ENCODE data around the gene BCL6.

BCL6 gene

GRCh38 chr3:187774185-187774789, 29.0 kb upstream of the BCL6 start:
- TF ChIP-seq CTCF (conservative IDR thresholded peaks at IDR 0.05; ENCODE audit: low read depth, low read length), result no peak
- no peaks in the 10 kb centered on the region for H3K36me3 ChIP-seq (ENCODE audit: insufficient read depth)
- H3K79me2 ChIP-seq (ENCODE audit: insufficient read depth, low read depth), result no peaks in the 10 kb centered on the region
- H3K27ac ChIP-seq, result no peak overlapping the region
- H3K4me2 ChIP-seq, result no peak overlapping the region
- H3K4me1 ChIP-seq (ENCODE audit: low read depth, poor library complexity, severe bottlenecking), result peaks cover 41% of the 10 kb centered on the region
- no peak overlapping the region for H3K9ac ChIP-seq
- H3K4me3 ChIP-seq (IDR thresholded peaks at IDR 0.05; ENCODE audit: insufficient read depth, low read depth, low read length), result no peak overlapping the region
- no peak overlapping the region for H2AFZ ChIP-seq (ENCODE audit: low read depth)
- no peaks in the 10 kb centered on the region for H3K27me3 ChIP-seq (ENCODE audit: insufficient read depth, low read depth)
- no peaks in the 10 kb centered on the region for H4K20me1 ChIP-seq (ENCODE audit: insufficient read depth)

GRCh38 chr3:187773233-187774184, 28.2 kb upstream of the BCL6 start:
- Histone ChIP-seq H3K9ac (no peak overlapping the region), H3K4me2 (no peak overlapping the region)

GRCh38 chr3:187770224-187770623, 25.0 kb upstream of the BCL6 start:
- no peaks in the 10 kb centered on the region for H4K20me1 ChIP-seq (ENCODE audit: insufficient read depth)
- H3K4me1 ChIP-seq (ENCODE audit: low read depth, poor library complexity, severe bottlenecking), result peaks cover 48% of the 10 kb centered on the region
- H3K27ac ChIP-seq, result peak overlapping the region; percentile 66; the same call in 1 of the 2 replicates
- no peaks in the 10 kb centered on the region for H3K27me3 ChIP-seq (ENCODE audit: insufficient read depth, low read depth)
- no peaks in the 10 kb centered on the region for H3K79me2 ChIP-seq (ENCODE audit: insufficient read depth, low read depth)
- H3K4me2 ChIP-seq, result peak overlapping the region; percentile 73
- no peak for TF ChIP-seq CTCF (conservative IDR thresholded peaks at IDR 0.05; ENCODE audit: low read depth, low read length)
- peak overlapping the region; percentile 67 for H3K4me3 ChIP-seq (IDR thresholded peaks at IDR 0.05; ENCODE audit: insufficient read depth, low read depth, low read length)
- no peak overlapping the region for H2AFZ ChIP-seq (ENCODE audit: low read depth)
- no peaks in the 10 kb centered on the region for H3K36me3 ChIP-seq (ENCODE audit: insufficient read depth)
- no peak overlapping the region for H3K9ac ChIP-seq

More at GRCh38 chr3:187773233-187774184, 28.2 kb upstream of the BCL6 start:
- H4K20me1 ChIP-seq (ENCODE audit: insufficient read depth), result no peaks in the 10 kb centered on the region
- H3K27ac ChIP-seq, result no peak overlapping the region
- no peaks in the 10 kb centered on the region for H3K79me2 ChIP-seq (ENCODE audit: insufficient read depth, low read depth)
- H3K4me1 ChIP-seq (ENCODE audit: low read depth, poor library complexity, severe bottlenecking), result peaks cover 49% of the 10 kb centered on the region
- TF ChIP-seq CTCF (conservative IDR thresholded peaks at IDR 0.05; ENCODE audit: low read depth, low read length), result no peak
- H3K36me3 ChIP-seq (ENCODE audit: insufficient read depth), result no peaks in the 10 kb centered on the region
- H2AFZ ChIP-seq (ENCODE audit: low read depth), result no peak overlapping the region
- no peaks in the 10 kb centered on the region for H3K27me3 ChIP-seq (ENCODE audit: insufficient read depth, low read depth)
- H3K4me3 ChIP-seq (IDR thresholded peaks at IDR 0.05; ENCODE audit: insufficient read depth, low read depth, low read length), result no peak overlapping the region

GRCh38 chr3:187769771-187770170, 24.5 kb upstream of the BCL6 start:
- no peak overlapping the region for H2AFZ ChIP-seq (ENCODE audit: low read depth)
- peak overlapping the region; percentile 73 for H3K4me2 ChIP-seq

More at GRCh38 chr3:187769771-187770170, 24.5 kb upstream of the BCL6 start:
- H3K4me3 ChIP-seq (IDR thresholded peaks at IDR 0.05; ENCODE audit: insufficient read depth, low read depth, low read length), result peak overlapping the region; percentile 67
- no peak for TF ChIP-seq CTCF (conservative IDR thresholded peaks at IDR 0.05; ENCODE audit: low read depth, low read length)
- no peaks in the 10 kb centered on the region for H3K79me2 ChIP-seq (ENCODE audit: insufficient read depth, low read depth)
- no peaks in the 10 kb centered on the region for H3K36me3 ChIP-seq (ENCODE audit: insufficient read depth)
- H3K27me3 ChIP-seq (ENCODE audit: insufficient read depth, low read depth), result no peaks in the 10 kb centered on the region
- H3K9ac ChIP-seq, result peak overlapping the region; percentile 15; the same call in 1 of the 2 replicates
- no peaks in the 10 kb centered on the region for H4K20me1 ChIP-seq (ENCODE audit: insufficient read depth)
- H3K4me1 ChIP-seq (ENCODE audit: low read depth, poor library complexity, severe bottlenecking), result peaks cover 48% of the 10 kb centered on the region
- peak overlapping the region; percentile 66 for H3K27ac ChIP-seq
